COLO829 (cell line): ENCODE data around the gene TSPAN17.

ENCODE experiments used
- DNase-seq: peaks from one replicate; pipeline ENCODE4 v3.0.0; 2012; ENCODE audit warnings: low spot score

The TSPAN17 gene

GRCh38 chr5:176621661-176622079, 25.6 kb upstream of the TSPAN17 start:
- DNase-seq: no peak

GRCh38 chr5:176624142-176624541, 23.1 kb upstream of the TSPAN17 start:
- no peak for DNase-seq

- DNase-seq: no peak
Observed at GRCh38 chr5:176624938-176625337, 22.3 kb upstream of the TSPAN17 start.

- no peak for DNase-seq
Observed at GRCh38 chr5:176625512-176625911, 21.8 kb upstream of the TSPAN17 start.

GRCh38 chr5:176625966-176626875, 21.1 kb upstream of the TSPAN17 start:
- DNase-seq: no peak

- DNase-seq: no peak
Observed at GRCh38 chr5:176626876-176627236, 20.4 kb upstream of the TSPAN17 start.

- no peak for DNase-seq
Observed at GRCh38 chr5:176627582-176627981, 19.7 kb upstream of the TSPAN17 start.

- DNase-seq: no peak
Observed at GRCh38 chr5:176628406-176629228, 18.7 kb upstream of the TSPAN17 start.

- no peak for DNase-seq
Observed at GRCh38 chr5:176629317-176629852, 17.9 kb upstream of the TSPAN17 start.

- no peak for DNase-seq
Observed at GRCh38 chr5:176629853-176630680, 17.2 kb upstream of the TSPAN17 start, which contains the start of the genes EIF4E1B and SNCB. Gene EIF4E1B (plus strand): TSS chr5:176630675. CDS start chr5:176642788, 12,113 bp downstream. Gene SNCB (minus strand): TSS chr5:176630534. CDS start chr5:176629654, 880 bp downstream.

GRCh38 chr5:176630681-176631222, 16.5 kb upstream of the TSPAN17 start:
- DNase-seq: no peak

- DNase-seq: no peak
Observed at GRCh38 chr5:176631383-176632200, 15.7 kb upstream of the TSPAN17 start.

- DNase-seq: no peak
Observed at GRCh38 chr5:176632745-176633144, 14.5 kb upstream of the TSPAN17 start.

- no peak for DNase-seq
Observed at GRCh38 chr5:176633598-176633997, 13.7 kb upstream of the TSPAN17 start.

- DNase-seq: no peak
Observed at GRCh38 chr5:176636426-176636825, 10.9 kb upstream of the TSPAN17 start.

- DNase-seq: no peak
Observed at GRCh38 chr5:176637556-176637955, 9.7 kb upstream of the TSPAN17 start.

GRCh38 chr5:176638437-176638836, 8.8 kb upstream of the TSPAN17 start:
- DNase-seq: no peak

- no peak for DNase-seq
Observed at GRCh38 chr5:176639208-176639607, 8.1 kb upstream of the TSPAN17 start.

GRCh38 chr5:176639981-176640380, 7.3 kb upstream of the TSPAN17 start:
- DNase-seq: no peak

GRCh38 chr5:176640616-176641015, 6.7 kb upstream of the TSPAN17 start:
- no peak for DNase-seq
